ENCODE data around the gene GDPD5. TPM values are rescaled to one million over a fixed set of nuclear protein-coding genes. Genes with fewer than 3 reads are reported as not detected.

The GDPD5 gene
- polyA plus RNA-seq, 3 donors: 4.9 to 39.0 (median 7.6) TPM

DNA sequence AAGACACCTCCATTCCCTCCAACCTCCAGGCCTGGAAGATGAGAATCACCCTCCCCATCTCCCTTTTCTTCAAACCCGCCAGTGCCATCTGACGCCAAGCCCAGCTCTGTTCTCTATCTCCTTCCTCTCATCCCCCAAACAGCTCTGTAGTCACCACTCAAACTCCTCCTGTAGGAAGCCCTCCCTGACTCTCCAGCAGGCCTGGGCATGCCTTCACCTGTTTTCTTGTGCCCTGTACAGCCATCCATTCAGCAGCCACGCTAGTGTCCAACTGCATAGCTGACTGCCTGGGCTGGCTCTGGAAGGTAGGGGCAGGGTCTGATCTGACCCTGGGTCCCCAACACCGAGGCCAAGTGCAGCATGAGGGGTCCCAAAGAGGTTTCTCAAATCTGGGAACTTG, 25.0 kb downstream of the GDPD5 start:
- no peak overlapping the region for H3K4me3 Mint-ChIP-seq
- H3K4me1 Mint-ChIP-seq: peaks cover 43% of the 10 kb centered on the region
- peaks cover 0 to 1% of the 10 kb centered on the region in 2 donors for H3K36me3 Mint-ChIP-seq
- TF ChIP-seq, protein P1, sequence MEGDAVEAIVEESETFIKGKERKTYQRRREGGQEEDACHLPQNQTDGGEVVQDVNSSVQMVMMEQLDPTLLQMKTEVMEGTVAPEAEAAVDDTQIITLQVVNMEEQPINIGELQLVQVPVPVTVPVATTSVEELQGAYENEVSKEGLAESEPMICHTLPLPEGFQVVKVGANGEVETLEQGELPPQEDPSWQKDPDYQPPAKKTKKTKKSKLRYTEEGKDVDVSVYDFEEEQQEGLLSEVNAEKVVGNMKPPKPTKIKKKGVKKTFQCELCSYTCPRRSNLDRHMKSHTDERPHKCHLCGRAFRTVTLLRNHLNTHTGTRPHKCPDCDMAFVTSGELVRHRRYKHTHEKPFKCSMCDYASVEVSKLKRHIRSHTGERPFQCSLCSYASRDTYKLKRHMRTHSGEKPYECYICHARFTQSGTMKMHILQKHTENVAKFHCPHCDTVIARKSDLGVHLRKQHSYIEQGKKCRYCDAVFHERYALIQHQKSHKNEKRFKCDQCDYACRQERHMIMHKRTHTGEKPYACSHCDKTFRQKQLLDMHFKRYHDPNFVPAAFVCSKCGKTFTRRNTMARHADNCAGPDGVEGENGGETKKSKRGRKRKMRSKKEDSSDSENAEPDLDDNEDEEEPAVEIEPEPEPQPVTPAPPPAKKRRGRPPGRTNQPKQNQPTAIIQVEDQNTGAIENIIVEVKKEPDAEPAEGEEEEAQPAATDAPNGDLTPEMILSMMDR (IDR thresholded peaks at IDR 0.05): no peak
- H3K4me3 ChIP-seq (replicated peaks in 1 of 3; ENCODE audit: low read depth in 2 of 3, low read length in 3 of 3): no peak overlapping the region
- H3K4me2 ChIP-seq (replicated peaks; ENCODE audit: extremely low read depth, low read length, poor library complexity, severe bottlenecking): no peak overlapping the region
- H3K27me3 ChIP-seq (ENCODE audit: control insufficient read depth in 2 of 2, insufficient read depth in 2 of 2, low read length in 2 of 2): no peaks in the 10 kb centered on the region
- H3K9ac ChIP-seq (ENCODE audit: insufficient read depth, low read length, poor library complexity, severe bottlenecking): no peak overlapping the region
- H3K27ac ChIP-seq (ENCODE audit: low read depth in 1 of 2, low read length in 2 of 2): no peak overlapping the region
- peak overlapping the region in 1 of 7 donors; percentile 37 for H3K27ac Mint-ChIP-seq
- no peaks in the 10 kb centered on the region for H4K20me1 ChIP-seq (ENCODE audit: insufficient read depth, low read length)
- H3K79me2 ChIP-seq (ENCODE audit: insufficient read depth, low read length): peaks cover 2% of the 10 kb centered on the region
- WGBS (ENCODE audit: insufficient coverage): 100% methylated on average over 4 of the region's 4 CpGs
- H2AFZ ChIP-seq (ENCODE audit: insufficient read depth, low read depth, low read length, poor library complexity, severe bottlenecking): no peak overlapping the region
- intact Hi-C loops (cut with micrococcal nuclease): no loop called here
- no peaks in the 10 kb centered on the region for H3K9me3 ChIP-seq (replicated peaks in 1 of 2; ENCODE audit: control insufficient read depth in 1 of 2, insufficient read depth in 1 of 2, low read length in 2 of 2)
- peaks cover 27 to 33% of the 10 kb centered on the region in 2 donors for H3K4me1 ChIP-seq (ENCODE audit: control insufficient read depth in 1 of 2, insufficient read depth in 2 of 2, low read length in 2 of 2)
- H3K36me3 ChIP-seq (replicated peaks in 1 of 2; ENCODE audit: control insufficient read depth in 1 of 2, insufficient read depth in 2 of 2, low read length in 2 of 2): no peaks in the 10 kb centered on the region
- no peak for DNase-seq
- H3K27me3 Mint-ChIP-seq (ENCODE audit: low read depth in 3 of 3): peaks cover 0 to 2% (median 1%) of the 10 kb centered on the region in 3 donors
- peaks cover 0 to 2% (median 0%) of the 10 kb centered on the region in 7 donors for H3K9me3 Mint-ChIP-seq

DNA sequence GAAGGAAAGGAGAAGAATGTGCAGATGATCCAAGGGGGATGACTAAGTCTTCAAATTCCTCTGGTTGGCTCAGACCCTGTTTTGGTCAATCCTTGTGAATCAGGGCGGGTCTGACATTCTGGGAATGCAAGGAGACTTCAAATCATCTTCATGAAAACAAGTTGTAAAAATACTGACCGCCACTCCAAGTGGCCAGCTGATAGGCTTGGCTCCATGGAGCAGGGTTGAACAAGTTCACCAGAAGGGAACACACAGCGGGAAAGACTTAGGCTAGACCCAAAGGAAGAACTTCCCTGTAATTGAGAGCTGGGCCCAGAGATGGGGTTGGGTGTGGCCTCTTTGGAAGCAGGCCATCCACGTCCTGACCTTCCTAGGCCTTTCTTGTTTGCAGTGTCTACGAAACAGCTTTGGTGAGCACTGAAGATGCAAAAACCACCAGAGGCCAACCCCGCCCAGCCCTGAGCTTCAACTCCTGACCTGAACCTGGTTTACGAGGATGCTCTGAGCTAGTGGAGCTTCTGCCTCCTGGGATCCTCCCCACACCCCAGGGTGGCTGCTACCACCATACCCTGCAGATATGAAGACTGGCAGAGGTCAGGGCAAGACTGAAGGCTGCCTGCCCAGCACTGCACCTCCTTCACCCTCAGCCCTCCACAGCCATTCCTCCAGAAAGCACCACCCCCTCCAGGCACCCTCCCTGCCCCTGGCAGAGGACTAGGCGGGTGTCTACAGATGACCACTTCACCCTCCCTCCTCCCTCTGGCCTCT, 26.1 kb downstream of the GDPD5 start:
- TF ChIP-seq, protein P1 (IDR thresholded peaks at IDR 0.05): no peak
- Histone ChIP-seq H3K4me3 (replicated peaks in 1 of 3; ENCODE audit: low read depth in 2 of 3, low read length in 3 of 3) (no peak overlapping the region), H2AFZ (ENCODE audit: insufficient read depth, low read depth, low read length, poor library complexity, severe bottlenecking) (no peak overlapping the region), H4K20me1 (ENCODE audit: insufficient read depth, low read length) (no peaks in the 10 kb centered on the region), H3K9ac (ENCODE audit: insufficient read depth, low read length, poor library complexity, severe bottlenecking) (no peak overlapping the region), H3K36me3 (replicated peaks in 1 of 2; ENCODE audit: control insufficient read depth in 1 of 2, insufficient read depth in 2 of 2, low read length in 2 of 2) (no peaks in the 10 kb centered on the region), H3K4me1 (ENCODE audit: control insufficient read depth in 1 of 2, insufficient read depth in 2 of 2, low read length in 2 of 2) (peaks cover 17 to 22% of the 10 kb centered on the region in 2 donors), H3K9me3 (replicated peaks in 1 of 2; ENCODE audit: control insufficient read depth in 1 of 2, insufficient read depth in 1 of 2, low read length in 2 of 2) (no peaks in the 10 kb centered on the region), H3K79me2 (ENCODE audit: insufficient read depth, low read length) (no peaks in the 10 kb centered on the region), H3K27me3 (ENCODE audit: control insufficient read depth in 2 of 2, insufficient read depth in 2 of 2, low read length in 2 of 2) (no peaks in the 10 kb centered on the region), H3K27ac (ENCODE audit: low read depth in 1 of 2, low read length in 2 of 2) (peak overlapping the region in 1 of 2 donors; percentile 29), H3K4me2 (replicated peaks; ENCODE audit: extremely low read depth, low read length, poor library complexity, severe bottlenecking) (no peak overlapping the region)
- H3K36me3 Mint-ChIP-seq: peaks cover 0 to 1% of the 10 kb centered on the region in 2 donors
- DNase-seq: no peak
- no peaks in the 10 kb centered on the region for H3K9me3 Mint-ChIP-seq
- H3K4me1 Mint-ChIP-seq: peaks cover 32% of the 10 kb centered on the region
- H3K27ac Mint-ChIP-seq: peak overlapping the region in 1 of 7 donors; percentile 55
- WGBS (ENCODE audit: insufficient coverage): 77% methylated on average over 6 of the region's 8 CpGs
- intact Hi-C loops (cut with micrococcal nuclease): no loop called here
- no peak overlapping the region for H3K4me3 Mint-ChIP-seq
- peaks cover 0 to 2% (median 1%) of the 10 kb centered on the region in 3 donors for H3K27me3 Mint-ChIP-seq (ENCODE audit: low read depth in 3 of 3)
